Caco-2 (cell line): ENCODE results near the gene HIPK2. TPM values are rescaled to one million over a fixed set of nuclear protein-coding genes. Genes with fewer than 3 reads are reported as not detected.

Experiments used
- BruUV-seq: library from RNA; stranded (reverse); fragments of 400-500 nt; replicated peaks from 2 replicates; lab custom pipeline; 2021; lab: Mats Ljungman, UMichigan
- CTCF ChIA-PET: fragments of 300-600 bp; sonication (Branson Sonifier 250); formaldehyde crosslinking; loops from one replicate; lab custom pipeline; 2022; ENCODE audit warnings: antibody characterized with exemption; lab: Charles Lee
- POLR2A ChIA-PET: fragments of 300-600 bp; sonication (Branson Sonifier 250); formaldehyde crosslinking; loops from one replicate; lab custom pipeline; 2022; ENCODE audit warnings: antibody characterized with exemption; lab: Charles Lee
- DNase-seq, 2 experiments: peaks; one replicate each; pipeline versions ENCODE4 v3.0.0 to v3.0.0-alpha.2; 2020 to 2022
- H3K27me3 ChIP-seq: replicated peaks from 2 replicates; pipeline ENCODE4 v1.6.0; 2011; ENCODE audit warnings: low read length; ENCODE audit not compliant: control insufficient read depth, insufficient read depth
- H3K36me3 ChIP-seq: 2 replicates; pipeline ENCODE4 v1.5.1; 2011; ENCODE audit warnings: low read length; ENCODE audit not compliant: control insufficient read depth, insufficient read depth
- H3K4me1 ChIP-seq: fragments of 250-450 bp; sonication (Bioruptor Pico); 2 replicates; pipeline ENCODE4 v1.5.1; 2020; ENCODE audit warnings: mild to moderate bottlenecking
- H3K4me3 ChIP-seq: 2 replicates; pipeline ENCODE4 v1.5.1; 2011; ENCODE audit warnings: low read depth, mild to moderate bottlenecking, control low read depth, low read length
- H3K9me3 ChIP-seq: fragments of 250-450 bp; sonication (Bioruptor Pico); 2 replicates; pipeline ENCODE4 v1.5.1; 2020; ENCODE audit warnings: mild to moderate bottlenecking, moderate library complexity
- H3K27ac Mint-ChIP-seq: one replicate; pipeline ENCODE4 v1.8.0; 2022; ENCODE audit warnings: mixed read lengths; ENCODE audit not compliant: unreplicated experiment
- H3K27me3 Mint-ChIP-seq: one replicate; pipeline ENCODE4 v1.8.0; 2022; ENCODE audit warnings: mixed read lengths; ENCODE audit not compliant: insufficient read depth, unreplicated experiment
- H3K36me3 Mint-ChIP-seq: one replicate; pipeline ENCODE4 v1.8.0; 2022; ENCODE audit warnings: mild to moderate bottlenecking, mixed read lengths; ENCODE audit not compliant: insufficient read depth, unreplicated experiment
- H3K4me1 Mint-ChIP-seq: one replicate; pipeline ENCODE4 v1.8.0; 2022; ENCODE audit warnings: low read depth, mixed read lengths; ENCODE audit not compliant: unreplicated experiment
- H3K4me3 Mint-ChIP-seq: one replicate; pipeline ENCODE4 v1.8.0; 2022; ENCODE audit warnings: mild to moderate bottlenecking, moderate library complexity, mixed read lengths; ENCODE audit not compliant: unreplicated experiment
- H3K9me3 Mint-ChIP-seq: one replicate; pipeline ENCODE4 v1.8.0; 2022; ENCODE audit warnings: mixed read lengths; ENCODE audit not compliant: unreplicated experiment
- CTCF ChIP-seq, 2 experiments: fragments of 200-600 bp in 1 of 2; IDR thresholded peaks; 1 replicate in 1 of 2; 2 replicates in 1 of 2; pipeline versions ENCODE4 v1.5.1 to v1.8.0; 2011 to 2022; ENCODE audit warnings: antibody characterized with exemption in 1 of 2, control low read depth in 1 of 2, inconsistent platforms in 1 of 2, low read depth in 1 of 2, low read length in 1 of 2, mild to moderate bottlenecking in 1 of 2, moderate library complexity in 1 of 2; ENCODE audit not compliant: insufficient read depth in 1 of 2, severe bottlenecking in 1 of 2, unreplicated experiment in 1 of 2
- intact Hi-C: fragments of 100-400 bp; cut with micrococcal nuclease; formaldehyde crosslinking; loops from one replicate; pipeline ENCODE4 v1.10.0; 2022; ENCODE audit not compliant: unreplicated experiment
- total RNA-seq: library from RNA; stranded (reverse); gene quantifications from 2 replicates; pipeline ENCODE4 v1.2.3, GENCODE V29; 2022

HIPK2 gene
- total RNA-seq, 1 experiment from 2014 or later, result 42.8 TPM

- no peaks in the 10 kb centered on the region for H3K36me3 Mint-ChIP-seq
- H3K4me3 Mint-ChIP-seq, result no peak overlapping the region
- ChIA-PET POLR2A (no interaction called here), CTCF (no interaction called here)
- BruUV-seq, result no TSS peak
- Histone ChIP-seq H3K4me1 (no peaks in the 10 kb centered on the region), H3K4me3 (no peak overlapping the region), H3K9me3 (no peaks in the 10 kb centered on the region), H3K36me3 (peaks cover 2% of the 10 kb centered on the region), H3K27me3 (no peaks in the 10 kb centered on the region)
- H3K27me3 Mint-ChIP-seq, result no peaks in the 10 kb centered on the region
- no peak for DNase-seq
- intact Hi-C loops, result no loop called here
- H3K4me1 Mint-ChIP-seq, result no peaks in the 10 kb centered on the region
- no peak overlapping the region for H3K27ac Mint-ChIP-seq
- no peak for TF ChIP-seq CTCF (IDR thresholded peaks at IDR 0.05; ENCODE audit: insufficient read depth in 1 of 2, low read depth in 1 of 2, low read length in 1 of 2, severe bottlenecking in 1 of 2, unreplicated experiment in 1 of 2)
- no peaks in the 10 kb centered on the region for H3K9me3 Mint-ChIP-seq
Measured at GRCh38 chr7:139583826-139584553, 193.8 kb downstream of the HIPK2 start.

- CTCF ChIA-PET, result interaction anchor here (1.3 kb wide), 1 partner anchor 19 kb away, joined by 3 read pairs; no protein-coding TSS in a partner anchor
- no peak overlapping the region for H3K4me3 Mint-ChIP-seq
- no peaks in the 10 kb centered on the region for H3K9me3 Mint-ChIP-seq
- Histone ChIP-seq H3K9me3 (no peaks in the 10 kb centered on the region), H3K4me1 (no peaks in the 10 kb centered on the region), H3K4me3 (no peak overlapping the region), H3K27me3 (no peaks in the 10 kb centered on the region), H3K36me3 (peaks cover 2% of the 10 kb centered on the region)
- BruUV-seq, result no TSS peak
- POLR2A ChIA-PET, result no interaction called here
- no peak for DNase-seq
- no peak for TF ChIP-seq CTCF (IDR thresholded peaks at IDR 0.05; ENCODE audit: insufficient read depth in 1 of 2, low read depth in 1 of 2, low read length in 1 of 2, severe bottlenecking in 1 of 2, unreplicated experiment in 1 of 2)
- H3K27me3 Mint-ChIP-seq, result no peaks in the 10 kb centered on the region
- no peaks in the 10 kb centered on the region for H3K36me3 Mint-ChIP-seq
- intact Hi-C loops, result no loop called here
- H3K4me1 Mint-ChIP-seq, result no peaks in the 10 kb centered on the region
- no peak overlapping the region for H3K27ac Mint-ChIP-seq
Measured at GRCh38 chr7:139582671-139583155, 195.1 kb downstream of the HIPK2 start.

GRCh38 chr7:139582130-139582650, 195.6 kb downstream of the HIPK2 start:
- ChIA-PET CTCF (interaction anchor here (1.3 kb wide), 1 partner anchor 20 kb away, joined by 3 read pairs; no protein-coding TSS in a partner anchor), POLR2A (no interaction called here)
- intact Hi-C loops, result no loop called here
- no peaks in the 10 kb centered on the region for H3K9me3 Mint-ChIP-seq
- H3K27me3 Mint-ChIP-seq, result no peaks in the 10 kb centered on the region
- DNase-seq, result no peak
- Histone ChIP-seq H3K4me3 (no peak overlapping the region), H3K9me3 (no peaks in the 10 kb centered on the region), H3K4me1 (no peaks in the 10 kb centered on the region), H3K27me3 (no peaks in the 10 kb centered on the region), H3K36me3 (peaks cover 2% of the 10 kb centered on the region)
- no peaks in the 10 kb centered on the region for H3K36me3 Mint-ChIP-seq
- H3K27ac Mint-ChIP-seq, result no peak overlapping the region
- BruUV-seq, result no TSS peak
- no peak overlapping the region for H3K4me3 Mint-ChIP-seq
- H3K4me1 Mint-ChIP-seq, result no peaks in the 10 kb centered on the region
- TF ChIP-seq CTCF (IDR thresholded peaks at IDR 0.05; ENCODE audit: insufficient read depth in 1 of 2, low read depth in 1 of 2, low read length in 1 of 2, severe bottlenecking in 1 of 2, unreplicated experiment in 1 of 2), result no peak
